LNCaP clone FGC (cell line): Measurements from ENCODE around the gene TIGIT.

Experiments
- DNase-seq: peaks from one replicate; pipeline ENCODE4 v3.0.0-alpha.2; 2011; ENCODE audit warnings: low read depth
- H3K4me3 ChIP-seq: 2 replicates; pipeline ENCODE4 v1.5.1; 2011; ENCODE audit warnings: mild to moderate bottlenecking, low read depth, low read length, control low read depth
- CTCF ChIP-seq: IDR thresholded peaks from 2 replicates; pipeline ENCODE4 v1.5.1; 2012; ENCODE audit warnings: mild to moderate bottlenecking; ENCODE audit not compliant: control insufficient read depth, insufficient read depth; ENCODE audit errors: extremely low read depth

Gene TIGIT

GRCh38 chr3:114333180-114333922, 39.5 kb downstream of the TIGIT start:
- no peak for TF ChIP-seq CTCF
- DNase-seq, result no peak
- no peak overlapping the region for H3K4me3 ChIP-seq

DNA sequence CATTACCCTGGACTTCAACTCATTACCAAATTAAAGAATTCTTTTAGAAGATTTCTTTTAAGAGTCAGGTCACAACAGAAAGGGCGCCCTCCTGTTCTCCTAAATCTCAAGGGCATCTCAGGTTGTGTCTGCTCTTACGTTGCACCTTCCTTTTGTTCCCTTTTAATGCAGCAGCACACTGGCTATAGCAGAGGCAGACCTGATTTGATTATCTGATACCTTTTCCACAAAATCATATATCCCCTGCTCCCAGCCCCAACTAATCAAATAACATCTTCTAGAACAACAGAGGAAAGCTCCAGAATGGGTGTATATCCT, 40.1 kb downstream of the TIGIT start:
- no peak for TF ChIP-seq CTCF
- DNase-seq, result no peak
- no peak overlapping the region for H3K4me3 ChIP-seq

GRCh38 chr3:114336122-114336697, 42.4 kb downstream of the TIGIT start:
- peak; percentile 49 for TF ChIP-seq CTCF
- H3K4me3 ChIP-seq, result no peak overlapping the region
- no peak for DNase-seq

GRCh38 chr3:114336857-114337256, 43.0 kb downstream of the TIGIT start:
- DNase-seq, result no peak
- no peak overlapping the region for H3K4me3 ChIP-seq
- TF ChIP-seq CTCF, result no peak

DNA sequence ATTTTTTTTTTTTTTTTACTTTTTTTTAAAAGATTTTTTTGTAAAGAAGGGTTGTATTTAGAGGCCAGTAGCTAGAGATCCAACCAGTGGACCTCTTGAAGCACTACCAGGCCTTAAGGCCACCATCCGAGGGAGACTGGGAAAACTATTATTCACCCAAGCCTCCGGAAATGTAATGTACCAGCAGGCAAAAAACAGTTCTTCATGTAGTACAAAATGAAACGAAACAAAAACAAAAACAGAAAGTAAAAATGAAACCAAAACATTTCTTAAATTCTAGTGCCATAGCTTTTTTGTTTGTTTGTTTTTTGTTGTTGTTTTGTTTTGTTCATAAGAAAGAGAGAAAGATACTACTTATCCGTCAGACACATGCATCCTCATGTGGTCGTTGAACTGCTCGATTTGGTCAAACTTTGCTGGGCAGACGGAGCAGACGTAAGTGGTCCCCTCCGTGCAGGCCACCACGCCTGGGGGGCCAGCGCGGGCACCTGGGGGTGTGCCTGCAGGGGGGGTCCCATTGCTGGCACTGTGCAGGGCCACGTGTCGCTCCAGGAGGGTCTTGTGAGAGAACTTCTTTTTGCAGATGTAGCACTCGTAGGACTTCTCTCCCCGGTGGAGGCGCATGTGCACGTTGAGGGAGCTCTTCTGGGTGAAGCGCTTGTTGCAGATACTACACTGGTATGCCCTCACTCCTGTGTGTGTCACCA, 45.0 kb downstream of the TIGIT start:
- no peak for TF ChIP-seq CTCF
- DNase-seq, result no peak
- no peak overlapping the region for H3K4me3 ChIP-seq

DNA sequence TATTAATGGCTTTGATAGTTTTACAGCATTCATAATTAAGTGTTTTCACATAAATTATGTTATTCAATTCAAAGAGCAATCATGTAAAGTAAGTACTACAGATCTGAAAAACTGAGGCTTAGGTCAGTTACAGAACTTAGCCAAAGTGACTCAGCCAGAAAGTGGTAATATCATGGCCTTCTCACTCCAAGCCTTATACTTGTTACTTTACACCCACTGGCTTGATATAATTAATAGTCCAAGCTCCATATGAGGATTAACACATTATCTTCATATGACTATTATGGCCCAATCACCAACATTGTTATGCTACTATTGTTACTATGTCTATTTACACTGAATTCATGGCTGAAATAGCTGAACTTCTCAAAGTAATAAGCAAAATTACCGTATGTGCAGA, 50.7 kb downstream of the TIGIT start:
- no peak overlapping the region for H3K4me3 ChIP-seq
- no peak for DNase-seq
- TF ChIP-seq CTCF, result no peak

- no peak for DNase-seq
- no peak overlapping the region for H3K4me3 ChIP-seq
- TF ChIP-seq CTCF, result no peak
These were observed 56.4 kb downstream of the TIGIT start for GRCh38 chr3:114350271-114350670.
